Progenitor cell of endocrine pancreas (in vitro differentiated cells): Measurements from ENCODE around the gene NRXN3. TPM values are rescaled to one million over a fixed set of nuclear protein-coding genes. Genes with fewer than 3 reads are reported as not detected.

Experiments used
- DNase-seq: peaks from one replicate; pipeline ENCODE4 v3.0.0; 2021; ENCODE audit warnings: low spot score; ENCODE audit not compliant: unreplicated experiment
- H3K27ac Mint-ChIP-seq: 2 replicates; pipeline ENCODE4 v1.8.0; 2021; ENCODE audit warnings: mild to moderate bottlenecking, moderate library complexity, mixed read lengths
- H3K27me3 Mint-ChIP-seq: 2 replicates; pipeline ENCODE4 v1.8.0; 2021; ENCODE audit warnings: mixed read lengths
- H3K36me3 Mint-ChIP-seq: 2 replicates; pipeline ENCODE4 v1.8.0; 2022; ENCODE audit warnings: mixed read lengths; ENCODE audit not compliant: insufficient read depth
- H3K4me1 Mint-ChIP-seq: 2 replicates; pipeline ENCODE4 v1.8.0; 2021; ENCODE audit warnings: low read depth, mixed read lengths
- H3K4me3 Mint-ChIP-seq: 2 replicates; pipeline ENCODE4 v1.8.0; 2021; ENCODE audit warnings: low read depth, mild to moderate bottlenecking, moderate library complexity, mixed read lengths
- H3K9me3 Mint-ChIP-seq: 2 replicates; pipeline ENCODE4 v1.8.0; 2021; ENCODE audit warnings: low read depth, mixed read lengths
- total RNA-seq: library from RNA; stranded (reverse); gene quantifications from 2 replicates; pipeline ENCODE4 v1.2.1, GENCODE V29; 2021
- TF ChIP-seq, protein P1 (sequence below): fragments of 200-600 bp; sonication (generic); IDR thresholded peaks from one replicate; pipeline ENCODE4 v1.5.0; 2021; ENCODE audit warnings: antibody characterized with exemption, mild to moderate bottlenecking; ENCODE audit not compliant: unreplicated experiment

The NRXN3 gene
- total RNA-seq, 1 donor from 2014 or later = 22.1 TPM

DNA sequence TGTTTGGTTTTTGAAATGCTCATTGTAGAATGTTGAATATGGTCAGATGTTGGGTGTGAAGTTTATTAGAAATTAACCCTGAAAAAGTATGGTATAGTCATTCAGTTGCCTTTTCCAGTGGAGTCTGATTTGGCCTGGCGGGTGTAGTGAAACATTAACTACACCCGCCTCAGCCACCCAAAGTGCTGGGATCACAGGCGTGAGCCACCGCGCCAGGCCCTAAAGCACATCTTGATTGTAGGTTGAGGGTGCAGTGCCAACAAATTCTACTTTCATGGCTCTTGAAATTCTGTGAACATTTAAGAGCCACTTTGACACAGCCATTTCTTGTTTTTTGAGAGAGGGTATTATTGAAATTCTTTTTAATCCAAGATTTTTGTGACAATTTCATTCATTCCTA, 1416.2 kb downstream of the NRXN3 start:
- no peak overlapping the region for H3K4me3 Mint-ChIP-seq
- H3K27me3 Mint-ChIP-seq = no peaks in the 10 kb centered on the region
- H3K9me3 Mint-ChIP-seq = peaks cover 12% of the 10 kb centered on the region
- H3K4me1 Mint-ChIP-seq = peaks cover 5% of the 10 kb centered on the region
- H3K27ac Mint-ChIP-seq = no peak overlapping the region
- peaks cover 9% of the 10 kb centered on the region for H3K36me3 Mint-ChIP-seq
- no peak for DNase-seq
- TF ChIP-seq, protein P1, sequence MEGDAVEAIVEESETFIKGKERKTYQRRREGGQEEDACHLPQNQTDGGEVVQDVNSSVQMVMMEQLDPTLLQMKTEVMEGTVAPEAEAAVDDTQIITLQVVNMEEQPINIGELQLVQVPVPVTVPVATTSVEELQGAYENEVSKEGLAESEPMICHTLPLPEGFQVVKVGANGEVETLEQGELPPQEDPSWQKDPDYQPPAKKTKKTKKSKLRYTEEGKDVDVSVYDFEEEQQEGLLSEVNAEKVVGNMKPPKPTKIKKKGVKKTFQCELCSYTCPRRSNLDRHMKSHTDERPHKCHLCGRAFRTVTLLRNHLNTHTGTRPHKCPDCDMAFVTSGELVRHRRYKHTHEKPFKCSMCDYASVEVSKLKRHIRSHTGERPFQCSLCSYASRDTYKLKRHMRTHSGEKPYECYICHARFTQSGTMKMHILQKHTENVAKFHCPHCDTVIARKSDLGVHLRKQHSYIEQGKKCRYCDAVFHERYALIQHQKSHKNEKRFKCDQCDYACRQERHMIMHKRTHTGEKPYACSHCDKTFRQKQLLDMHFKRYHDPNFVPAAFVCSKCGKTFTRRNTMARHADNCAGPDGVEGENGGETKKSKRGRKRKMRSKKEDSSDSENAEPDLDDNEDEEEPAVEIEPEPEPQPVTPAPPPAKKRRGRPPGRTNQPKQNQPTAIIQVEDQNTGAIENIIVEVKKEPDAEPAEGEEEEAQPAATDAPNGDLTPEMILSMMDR = no peak

DNA sequence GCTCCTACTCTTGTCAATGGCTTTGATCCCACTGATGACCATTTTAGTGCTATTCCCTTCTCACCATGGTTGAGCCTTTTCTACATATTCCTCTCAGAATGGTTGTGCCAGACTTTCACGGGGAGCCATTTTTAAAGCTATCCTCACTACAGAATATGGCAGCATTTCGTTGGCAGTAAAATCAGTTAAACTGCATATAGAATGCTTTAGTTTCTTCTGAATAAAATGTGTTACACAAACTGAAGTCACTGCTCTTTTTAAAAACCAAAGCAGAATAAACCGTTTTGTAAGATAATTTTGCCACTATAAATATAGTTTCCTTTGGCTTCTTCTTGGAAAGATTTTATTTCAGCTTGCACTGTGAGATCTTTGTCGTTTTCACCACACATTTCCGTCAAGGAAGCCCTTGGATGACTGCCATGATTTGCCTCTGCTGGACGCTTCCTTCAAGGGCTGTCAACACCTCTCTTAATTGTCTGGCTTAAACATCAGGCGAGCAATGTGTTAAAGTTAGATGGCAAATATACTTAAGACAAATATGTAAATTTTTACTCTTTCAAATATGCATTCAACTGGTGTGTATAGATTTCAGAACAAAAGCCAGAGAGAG, 1416.9 kb downstream of the NRXN3 start:
- H3K4me3 Mint-ChIP-seq = no peak overlapping the region
- no peak for DNase-seq
- H3K4me1 Mint-ChIP-seq = peaks cover 5% of the 10 kb centered on the region
- H3K27ac Mint-ChIP-seq = no peak overlapping the region
- TF ChIP-seq, protein P1 = no peak
- no peaks in the 10 kb centered on the region for H3K27me3 Mint-ChIP-seq
- H3K9me3 Mint-ChIP-seq = peaks cover 12% of the 10 kb centered on the region
- H3K36me3 Mint-ChIP-seq = peaks cover 9% of the 10 kb centered on the region

DNA sequence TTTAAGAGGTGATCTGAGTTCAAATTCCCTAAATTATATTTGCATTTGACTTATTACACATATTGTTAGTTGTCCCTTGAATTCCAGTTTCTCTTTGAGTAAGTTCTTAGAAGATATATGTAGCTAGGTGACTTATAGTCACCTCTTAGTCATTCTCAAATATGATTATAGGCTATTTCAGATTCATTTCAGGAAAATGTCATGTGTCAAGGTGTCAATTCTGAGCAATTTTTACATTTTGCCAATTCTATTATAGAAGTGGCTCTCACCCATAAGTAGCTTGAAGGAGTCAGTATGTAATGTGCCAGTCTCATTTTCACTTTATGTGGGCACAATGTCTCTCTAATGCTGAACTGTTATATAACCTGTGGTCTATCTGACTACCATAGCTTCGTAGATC, 1417.7 kb downstream of the NRXN3 start:
- peaks cover 5% of the 10 kb centered on the region for H3K4me1 Mint-ChIP-seq
- H3K27me3 Mint-ChIP-seq = no peaks in the 10 kb centered on the region
- no peak for DNase-seq
- H3K9me3 Mint-ChIP-seq = peaks cover 12% of the 10 kb centered on the region
- H3K4me3 Mint-ChIP-seq = no peak overlapping the region
- TF ChIP-seq, protein P1 = no peak
- peaks cover 9% of the 10 kb centered on the region for H3K36me3 Mint-ChIP-seq
- no peak overlapping the region for H3K27ac Mint-ChIP-seq

GRCh38 chr14:79588398-79588797, 1418.2 kb downstream of the NRXN3 start:
- peaks cover 12% of the 10 kb centered on the region for H3K9me3 Mint-ChIP-seq
- H3K27ac Mint-ChIP-seq = no peak overlapping the region
- DNase-seq = no peak
- H3K4me3 Mint-ChIP-seq = no peak overlapping the region
- H3K36me3 Mint-ChIP-seq = peaks cover 9% of the 10 kb centered on the region
- H3K27me3 Mint-ChIP-seq = no peaks in the 10 kb centered on the region
- TF ChIP-seq, protein P1 = no peak
- H3K4me1 Mint-ChIP-seq = peaks cover 5% of the 10 kb centered on the region

DNA sequence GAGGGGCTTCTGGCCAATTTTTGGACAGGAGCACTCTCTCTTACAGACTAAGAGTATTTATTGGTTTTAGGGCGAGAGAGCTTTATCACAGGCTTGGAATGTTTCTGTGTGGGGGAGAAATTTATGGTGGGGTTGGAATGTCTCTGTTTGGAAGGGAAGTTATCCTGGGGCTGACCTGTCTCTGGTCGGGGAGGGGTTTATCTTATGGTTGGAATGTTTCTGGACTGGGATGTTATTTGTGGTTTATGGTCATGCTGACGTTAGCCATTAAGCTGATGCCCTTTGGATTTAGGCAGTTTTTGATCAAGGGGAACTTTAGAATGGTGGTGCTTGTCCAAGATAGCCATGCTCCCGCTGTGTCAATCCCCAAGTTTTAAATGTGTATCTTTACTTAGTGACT, 1426.4 kb downstream of the NRXN3 start:
- TF ChIP-seq, protein P1 = no peak
- Mint-ChIP-seq H3K9me3 (peaks cover 10% of the 10 kb centered on the region), H3K4me1 (no peaks in the 10 kb centered on the region), H3K4me3 (no peak overlapping the region), H3K27me3 (no peaks in the 10 kb centered on the region), H3K36me3 (peaks cover 5% of the 10 kb centered on the region), H3K27ac (no peak overlapping the region)
- DNase-seq = no peak
